ENCODE data around the gene ATF4. TPM values are rescaled to one million over a fixed set of nuclear protein-coding genes. Genes with fewer than 3 reads are reported as not detected.

ATF4 gene
- total and polyA plus RNA-seq, 2 of the 13 experiments (the other 11 are each of a cell fraction or from before 2014, with no cell fraction given) = 486 to 1,297 TPM

DNA sequence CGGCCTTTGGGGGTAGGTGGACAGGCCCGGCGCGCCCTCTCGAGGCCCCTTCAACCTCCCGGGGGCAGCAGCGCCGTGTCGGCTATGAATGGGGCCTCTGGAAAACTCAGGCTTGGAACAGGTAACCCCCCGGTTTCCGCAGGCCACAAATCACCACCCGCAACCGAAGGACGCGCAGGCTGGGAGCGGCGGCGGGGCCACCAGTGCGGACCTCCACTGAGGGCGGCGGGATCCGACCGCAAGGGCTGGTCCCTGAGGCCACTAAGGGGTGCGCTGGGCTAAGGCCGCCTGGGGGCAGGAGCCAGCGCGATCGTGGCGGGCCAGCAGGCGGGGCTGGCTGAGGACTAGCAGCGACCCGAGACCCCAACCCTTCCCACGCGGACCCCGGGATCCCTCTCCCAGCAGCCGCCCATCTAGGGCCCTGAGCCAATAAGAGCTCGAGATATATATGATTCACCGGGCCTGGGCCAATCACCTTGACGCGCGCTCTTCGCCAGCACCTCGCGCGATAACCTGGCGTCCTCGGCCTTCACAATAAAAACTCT is 609 bp upstream of the ATF4 start (continued):
- TF ChIP-seq, protein P1, sequence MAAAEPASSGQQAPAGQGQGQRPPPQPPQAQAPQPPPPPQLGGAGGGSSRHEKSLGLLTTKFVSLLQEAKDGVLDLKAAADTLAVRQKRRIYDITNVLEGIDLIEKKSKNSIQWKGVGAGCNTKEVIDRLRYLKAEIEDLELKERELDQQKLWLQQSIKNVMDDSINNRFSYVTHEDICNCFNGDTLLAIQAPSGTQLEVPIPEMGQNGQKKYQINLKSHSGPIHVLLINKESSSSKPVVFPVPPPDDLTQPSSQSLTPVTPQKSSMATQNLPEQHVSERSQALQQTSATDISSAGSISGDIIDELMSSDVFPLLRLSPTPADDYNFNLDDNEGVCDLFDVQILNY (CRISPR knock-in tag; conservative IDR thresholded peaks at IDR 0.05) = no peak
- TF ChIP-seq ZNF331 (CRISPR knock-in tag; IDR thresholded peaks at IDR 0.05) (no peak), SRF (IDR thresholded peaks at IDR 0.05; ENCODE audit: low read depth, low read length) (no peak), GZF1 (CRISPR knock-in tag; IDR thresholded peaks at IDR 0.05) (no peak), ZSCAN9 (CRISPR knock-in tag; IDR thresholded peaks at IDR 0.05; ENCODE audit: borderline replicate concordance) (no peak), HNRNPLL (IDR thresholded peaks at IDR 0.05; ENCODE audit: low read depth, low read length, poor library complexity, severe bottlenecking) (peak; percentile 57), ZNF260 (CRISPR knock-in tag; IDR thresholded peaks at IDR 0.05; ENCODE audit: borderline replicate concordance, low read depth) (no peak), ZMYM4 (CRISPR knock-in tag; IDR thresholded peaks at IDR 0.05) (no peak), FOXJ3 (CRISPR knock-in tag; IDR thresholded peaks at IDR 0.05; ENCODE audit: borderline replicate concordance) (no peak), CHD4 (IDR thresholded peaks at IDR 0.05; ENCODE audit: borderline replicate concordance, low read length) (no peak), MIXL1 (CRISPR knock-in tag; IDR thresholded peaks at IDR 0.05) (no peak), ZNF382 (CRISPR knock-in tag; IDR thresholded peaks at IDR 0.05; ENCODE audit: borderline replicate concordance) (no peak), ZNF282 (IDR thresholded peaks at IDR 0.05; ENCODE audit: partially characterized antibody) (no peak), ZNF343 (CRISPR knock-in tag; IDR thresholded peaks at IDR 0.05) (no peak; the same call in 1 of the 2 replicates)
- TF ChIP-seq, protein P2, sequence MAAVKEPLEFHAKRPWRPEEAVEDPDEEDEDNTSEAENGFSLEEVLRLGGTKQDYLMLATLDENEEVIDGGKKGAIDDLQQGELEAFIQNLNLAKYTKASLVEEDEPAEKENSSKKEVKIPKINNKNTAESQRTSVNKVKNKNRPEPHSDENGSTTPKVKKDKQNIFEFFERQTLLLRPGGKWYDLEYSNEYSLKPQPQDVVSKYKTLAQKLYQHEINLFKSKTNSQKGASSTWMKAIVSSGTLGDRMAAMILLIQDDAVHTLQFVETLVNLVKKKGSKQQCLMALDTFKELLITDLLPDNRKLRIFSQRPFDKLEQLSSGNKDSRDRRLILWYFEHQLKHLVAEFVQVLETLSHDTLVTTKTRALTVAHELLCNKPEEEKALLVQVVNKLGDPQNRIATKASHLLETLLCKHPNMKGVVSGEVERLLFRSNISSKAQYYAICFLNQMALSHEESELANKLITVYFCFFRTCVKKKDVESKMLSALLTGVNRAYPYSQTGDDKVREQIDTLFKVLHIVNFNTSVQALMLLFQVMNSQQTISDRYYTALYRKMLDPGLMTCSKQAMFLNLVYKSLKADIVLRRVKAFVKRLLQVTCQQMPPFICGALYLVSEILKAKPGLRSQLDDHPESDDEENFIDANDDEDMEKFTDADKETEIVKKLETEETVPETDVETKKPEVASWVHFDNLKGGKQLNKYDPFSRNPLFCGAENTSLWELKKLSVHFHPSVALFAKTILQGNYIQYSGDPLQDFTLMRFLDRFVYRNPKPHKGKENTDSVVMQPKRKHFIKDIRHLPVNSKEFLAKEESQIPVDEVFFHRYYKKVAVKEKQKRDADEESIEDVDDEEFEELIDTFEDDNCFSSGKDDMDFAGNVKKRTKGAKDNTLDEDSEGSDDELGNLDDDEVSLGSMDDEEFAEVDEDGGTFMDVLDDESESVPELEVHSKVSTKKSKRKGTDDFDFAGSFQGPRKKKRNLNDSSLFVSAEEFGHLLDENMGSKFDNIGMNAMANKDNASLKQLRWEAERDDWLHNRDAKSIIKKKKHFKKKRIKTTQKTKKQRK (IDR thresholded peaks at IDR 0.05; ENCODE audit: low read length) = no peak
- TF ChIP-seq, protein P3, sequence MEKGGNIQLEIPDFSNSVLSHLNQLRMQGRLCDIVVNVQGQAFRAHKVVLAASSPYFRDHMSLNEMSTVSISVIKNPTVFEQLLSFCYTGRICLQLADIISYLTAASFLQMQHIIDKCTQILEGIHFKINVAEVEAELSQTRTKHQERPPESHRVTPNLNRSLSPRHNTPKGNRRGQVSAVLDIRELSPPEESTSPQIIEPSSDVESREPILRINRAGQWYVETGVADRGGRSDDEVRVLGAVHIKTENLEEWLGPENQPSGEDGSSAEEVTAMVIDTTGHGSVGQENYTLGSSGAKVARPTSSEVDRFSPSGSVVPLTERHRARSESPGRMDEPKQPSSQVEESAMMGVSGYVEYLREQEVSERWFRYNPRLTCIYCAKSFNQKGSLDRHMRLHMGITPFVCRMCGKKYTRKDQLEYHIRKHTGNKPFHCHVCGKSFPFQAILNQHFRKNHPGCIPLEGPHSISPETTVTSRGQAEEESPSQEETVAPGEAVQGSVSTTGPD (CRISPR knock-in tag; IDR thresholded peaks at IDR 0.05) = no peak
- TF ChIP-seq, protein P4, sequence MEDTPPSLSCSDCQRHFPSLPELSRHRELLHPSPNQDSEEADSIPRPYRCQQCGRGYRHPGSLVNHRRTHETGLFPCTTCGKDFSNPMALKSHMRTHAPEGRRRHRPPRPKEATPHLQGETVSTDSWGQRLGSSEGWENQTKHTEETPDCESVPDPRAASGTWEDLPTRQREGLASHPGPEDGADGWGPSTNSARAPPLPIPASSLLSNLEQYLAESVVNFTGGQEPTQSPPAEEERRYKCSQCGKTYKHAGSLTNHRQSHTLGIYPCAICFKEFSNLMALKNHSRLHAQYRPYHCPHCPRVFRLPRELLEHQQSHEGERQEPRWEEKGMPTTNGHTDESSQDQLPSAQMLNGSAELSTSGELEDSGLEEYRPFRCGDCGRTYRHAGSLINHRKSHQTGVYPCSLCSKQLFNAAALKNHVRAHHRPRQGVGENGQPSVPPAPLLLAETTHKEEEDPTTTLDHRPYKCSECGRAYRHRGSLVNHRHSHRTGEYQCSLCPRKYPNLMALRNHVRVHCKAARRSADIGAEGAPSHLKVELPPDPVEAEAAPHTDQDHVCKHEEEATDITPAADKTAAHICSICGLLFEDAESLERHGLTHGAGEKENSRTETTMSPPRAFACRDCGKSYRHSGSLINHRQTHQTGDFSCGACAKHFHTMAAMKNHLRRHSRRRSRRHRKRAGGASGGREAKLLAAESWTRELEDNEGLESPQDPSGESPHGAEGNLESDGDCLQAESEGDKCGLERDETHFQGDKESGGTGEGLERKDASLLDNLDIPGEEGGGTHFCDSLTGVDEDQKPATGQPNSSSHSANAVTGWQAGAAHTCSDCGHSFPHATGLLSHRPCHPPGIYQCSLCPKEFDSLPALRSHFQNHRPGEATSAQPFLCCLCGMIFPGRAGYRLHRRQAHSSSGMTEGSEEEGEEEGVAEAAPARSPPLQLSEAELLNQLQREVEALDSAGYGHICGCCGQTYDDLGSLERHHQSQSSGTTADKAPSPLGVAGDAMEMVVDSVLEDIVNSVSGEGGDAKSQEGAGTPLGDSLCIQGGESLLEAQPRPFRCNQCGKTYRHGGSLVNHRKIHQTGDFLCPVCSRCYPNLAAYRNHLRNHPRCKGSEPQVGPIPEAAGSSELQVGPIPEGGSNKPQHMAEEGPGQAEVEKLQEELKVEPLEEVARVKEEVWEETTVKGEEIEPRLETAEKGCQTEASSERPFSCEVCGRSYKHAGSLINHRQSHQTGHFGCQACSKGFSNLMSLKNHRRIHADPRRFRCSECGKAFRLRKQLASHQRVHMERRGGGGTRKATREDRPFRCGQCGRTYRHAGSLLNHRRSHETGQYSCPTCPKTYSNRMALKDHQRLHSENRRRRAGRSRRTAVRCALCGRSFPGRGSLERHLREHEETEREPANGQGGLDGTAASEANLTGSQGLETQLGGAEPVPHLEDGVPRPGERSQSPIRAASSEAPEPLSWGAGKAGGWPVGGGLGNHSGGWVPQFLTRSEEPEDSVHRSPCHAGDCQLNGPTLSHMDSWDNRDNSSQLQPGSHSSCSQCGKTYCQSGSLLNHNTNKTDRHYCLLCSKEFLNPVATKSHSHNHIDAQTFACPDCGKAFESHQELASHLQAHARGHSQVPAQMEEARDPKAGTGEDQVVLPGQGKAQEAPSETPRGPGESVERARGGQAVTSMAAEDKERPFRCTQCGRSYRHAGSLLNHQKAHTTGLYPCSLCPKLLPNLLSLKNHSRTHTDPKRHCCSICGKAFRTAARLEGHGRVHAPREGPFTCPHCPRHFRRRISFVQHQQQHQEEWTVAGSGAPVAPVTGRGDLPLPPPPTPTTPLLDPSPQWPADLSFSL (CRISPR knock-in tag; IDR thresholded peaks at IDR 0.05) = no peak

All from HepG2 (cell line).